ENCODE measurements around the gene MYO15A. TPM values are rescaled to one million over a fixed set of nuclear protein-coding genes. Genes with fewer than 3 reads are reported as not detected.

MYO15A gene
- total and polyA plus RNA-seq, 8 donors = 0.31 to 10.5 (median 0.50) TPM; not detected in 1

DNA sequence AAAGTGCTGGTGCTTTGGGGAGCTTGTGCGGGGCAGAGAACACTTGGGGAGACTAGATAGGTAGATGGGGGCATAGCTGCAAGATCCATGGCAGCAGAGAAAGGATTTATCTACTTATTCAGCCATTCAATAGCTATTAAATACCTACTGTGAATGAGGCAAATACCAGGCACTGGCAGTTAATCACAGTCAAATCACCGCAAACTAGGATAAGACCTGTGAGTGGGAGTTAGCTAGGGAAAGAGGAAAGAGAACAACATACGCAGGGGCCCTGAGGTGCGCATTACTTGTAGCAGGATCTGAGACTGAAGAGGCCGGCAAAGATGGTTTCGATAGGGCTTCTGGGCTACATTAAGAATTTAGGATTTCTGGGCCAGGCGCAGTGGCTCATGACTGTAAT is 71.2 kb downstream of the MYO15A start:
- Histone ChIP-seq H3K36me3 (no peaks in the 10 kb centered on the region), H3K27ac (no peak overlapping the region), H3K4me3 (no peak overlapping the region), H3K9me3 (no peaks in the 10 kb centered on the region), H3K4me1 (peaks cover 12 to 38% (median 22%) of the 10 kb centered on the region in 4 donors), H3K27me3 (no peaks in the 10 kb centered on the region)
- TF ChIP-seq, protein P1, sequence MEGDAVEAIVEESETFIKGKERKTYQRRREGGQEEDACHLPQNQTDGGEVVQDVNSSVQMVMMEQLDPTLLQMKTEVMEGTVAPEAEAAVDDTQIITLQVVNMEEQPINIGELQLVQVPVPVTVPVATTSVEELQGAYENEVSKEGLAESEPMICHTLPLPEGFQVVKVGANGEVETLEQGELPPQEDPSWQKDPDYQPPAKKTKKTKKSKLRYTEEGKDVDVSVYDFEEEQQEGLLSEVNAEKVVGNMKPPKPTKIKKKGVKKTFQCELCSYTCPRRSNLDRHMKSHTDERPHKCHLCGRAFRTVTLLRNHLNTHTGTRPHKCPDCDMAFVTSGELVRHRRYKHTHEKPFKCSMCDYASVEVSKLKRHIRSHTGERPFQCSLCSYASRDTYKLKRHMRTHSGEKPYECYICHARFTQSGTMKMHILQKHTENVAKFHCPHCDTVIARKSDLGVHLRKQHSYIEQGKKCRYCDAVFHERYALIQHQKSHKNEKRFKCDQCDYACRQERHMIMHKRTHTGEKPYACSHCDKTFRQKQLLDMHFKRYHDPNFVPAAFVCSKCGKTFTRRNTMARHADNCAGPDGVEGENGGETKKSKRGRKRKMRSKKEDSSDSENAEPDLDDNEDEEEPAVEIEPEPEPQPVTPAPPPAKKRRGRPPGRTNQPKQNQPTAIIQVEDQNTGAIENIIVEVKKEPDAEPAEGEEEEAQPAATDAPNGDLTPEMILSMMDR (IDR thresholded peaks at IDR 0.05) = no peak
- DNase-seq = peak in 1 of 2 donors; percentile 56
- intact Hi-C loops (cut with DNase I; ENCODE audit: low total_unique reads) = loop anchor here (2.0 kb wide), 1 partner anchor 43 kb away; no protein-coding TSS in a partner anchor
- 39 to 70% (median 60%) methylated on average over 7 of the region's 7 CpGs for WGBS, 5 donors

DNA sequence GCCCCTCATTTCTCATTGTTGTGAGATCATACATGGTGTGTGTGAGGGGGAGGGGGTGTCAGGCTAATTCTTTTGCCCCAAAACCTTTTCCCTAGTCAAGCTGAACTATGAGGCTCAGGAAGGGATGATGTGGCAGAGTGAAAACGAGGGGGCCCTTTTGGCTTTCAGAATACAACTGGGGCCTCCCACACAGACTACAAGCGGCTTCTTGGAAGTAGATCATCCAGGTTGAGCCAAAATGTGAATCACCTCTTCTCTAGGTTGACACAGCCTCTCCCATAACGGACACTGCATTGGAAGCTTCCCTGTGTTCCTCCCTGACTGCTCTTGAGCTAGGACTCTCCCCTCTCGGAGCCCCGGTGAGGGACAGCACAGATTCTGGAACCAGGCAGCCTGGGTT is 72.8 kb downstream of the MYO15A start:
- no peak overlapping the region for H3K4me3 ChIP-seq
- TF ChIP-seq EP300 (IDR thresholded peaks at IDR 0.05) (no peak), POLR2A (IDR thresholded peaks at IDR 0.05) (no peak), POLR2AphosphoS5 (IDR thresholded peaks at IDR 0.05) (no peak)
- TF ChIP-seq, protein P1 (IDR thresholded peaks at IDR 0.05) = no peak
- H3K9me3 ChIP-seq = no peaks in the 10 kb centered on the region
- H3K4me1 ChIP-seq = peaks cover 26 to 54% (median 37%) of the 10 kb centered on the region in 4 donors
- H3K36me3 ChIP-seq = no peaks in the 10 kb centered on the region
- WGBS, 5 donors = 59 to 82% (median 74%) methylated on average over 3 to 5 of the region's 5 CpGs
- H3K27ac ChIP-seq = peak overlapping the region in 3 of 5 donors; percentile 96 to 99 (median 98)
- intact Hi-C loops (cut with DNase I; ENCODE audit: low total_unique reads) = loop anchor here (2.0 kb wide), 1 partner anchor 41 kb away; no protein-coding TSS in a partner anchor
- no peaks in the 10 kb centered on the region for H3K27me3 ChIP-seq
- peak in 1 of 2 donors; percentile 52 for DNase-seq

GRCh38 chr17:18182110-18182977 is 73.8 kb downstream of the MYO15A start:
- 9 to 16% (median 11%) methylated on average over 24 to 28 of the region's 28 CpGs for WGBS, 5 donors
- peak overlapping the region; percentile 96 to 100 (median 98) for H3K27ac ChIP-seq
- TF ChIP-seq POLR2AphosphoS5 (IDR thresholded peaks at IDR 0.05) = peak in 2 of 3 donors; percentile 51 to 67
- TF ChIP-seq, protein P1 (IDR thresholded peaks at IDR 0.05) = no peak
- H3K36me3 ChIP-seq = no peaks in the 10 kb centered on the region
- peak; percentile 72 to 94 for DNase-seq
- H3K9me3 ChIP-seq = no peaks in the 10 kb centered on the region
- intact Hi-C loops (cut with DNase I; ENCODE audit: low total_unique reads) = no loop called here
- H3K4me3 ChIP-seq = peak overlapping the region; percentile 74 to 97 (median 88)
- peaks cover 35 to 64% (median 47%) of the 10 kb centered on the region in 4 donors for H3K4me1 ChIP-seq
- no peaks in the 10 kb centered on the region for H3K27me3 ChIP-seq

GRCh38 chr17:18182978-18183333 is 74.4 kb downstream of the MYO15A start:
- Histone ChIP-seq H3K27ac (peak overlapping the region; percentile 96 to 100 (median 98)), H3K4me1 (peaks cover 42 to 70% (median 53%) of the 10 kb centered on the region in 4 donors), H3K4me3 (peak overlapping the region; percentile 74 to 97 (median 88)), H3K9me3 (no peaks in the 10 kb centered on the region), H3K36me3 (peaks cover 0 to 5% (median 0%) of the 10 kb centered on the region in 4 donors), H3K27me3 (no peaks in the 10 kb centered on the region)
- TF ChIP-seq, protein P1 (IDR thresholded peaks at IDR 0.05) = no peak
- TF ChIP-seq POLR2AphosphoS5 (IDR thresholded peaks at IDR 0.05) (peak in 1 of 3 donors; percentile 36), POLR2A (IDR thresholded peaks at IDR 0.05) (no peak), EP300 (IDR thresholded peaks at IDR 0.05) (no peak)
- intact Hi-C loops (cut with DNase I; ENCODE audit: low total_unique reads) = no loop called here
- 0 to 1% (median 0%) methylated on average over 32 to 33 of the region's 33 CpGs for WGBS, 5 donors
- DNase-seq = peak; percentile 78 to 95

Data from stomach (tissue), 9 donors.